GM12878 (cell line): ENCODE results near the gene DIDO1. TPM values are rescaled to one million over a fixed set of nuclear protein-coding genes. Genes with fewer than 3 reads are reported as not detected.

Experiments used
- ATAC-seq: fragments of 200-7000 bp; cut with Tn5 transposase; 3 replicates; pipeline ENCODE4 v1.9.1; 2020; ENCODE audit warnings: mild to moderate bottlenecking, moderate library complexity
- BruUV-seq: library from RNA; stranded (reverse); fragments of 400-500 nt; replicated peaks from 2 replicates; lab custom pipeline; 2021; lab: Mats Ljungman, UMichigan
- CTCF ChIA-PET: fragments of 300-600 bp; sonication (Branson Sonifier 250); formaldehyde crosslinking; extraction: SDS; loops from one replicate; lab custom pipeline; 2021; ENCODE audit warnings: inconsistent platforms; lab: Yijun Ruan, JAX
- POLR2A ChIA-PET: fragments of 350-600 bp; formaldehyde crosslinking; extraction: SDS; loops from one replicate; lab custom pipeline; 2021; ENCODE audit warnings: inconsistent platforms; lab: Charles Lee
- RAD21 ChIA-PET: fragments of 300-600 bp; sonication (Branson Sonifier 250); formaldehyde crosslinking; loops from one replicate; lab custom pipeline; 2023; ENCODE audit warnings: antibody characterized with exemption; ENCODE audit not compliant: unreplicated experiment; lab: Charles Lee
- SMC1A ChIA-PET: fragments of 300-600 bp; sonication (Branson Sonifier 250); formaldehyde crosslinking; loops from one replicate; lab custom pipeline; 2023; ENCODE audit not compliant: unreplicated experiment, uncharacterized antibody; lab: Charles Lee
- DNase-seq: peaks from one replicate; pipeline ENCODE4 v3.0.0-alpha.2; 2011; ENCODE audit warnings: low read depth, low spot score
- FAIRE-seq: peaks from 3 replicates; lab custom pipeline; 2011; peaks lifted over from hg19 to GRCh38; lab: Jason Lieb, UNC
- H2AFZ ChIP-seq: 2 replicates; pipeline ENCODE4 v1.6.0; 2011; ENCODE audit warnings: low read depth, low read length, control low read depth; ENCODE audit not compliant: control insufficient read depth
- H3K27ac ChIP-seq: 2 replicates; pipeline ENCODE4 v1.5.1; 2011; ENCODE audit warnings: control low read depth; ENCODE audit not compliant: control insufficient read depth, insufficient read depth
- H3K27me3 ChIP-seq, 2 experiments: replicated peaks in 1 of 2; 2 replicates each; pipeline versions ENCODE4 v1.6.0 to v1.6.1; 2011; ENCODE audit warnings: low read length in 1 of 2; ENCODE audit not compliant: control insufficient read depth in 2 of 2, insufficient read depth in 2 of 2
- H3K36me3 ChIP-seq, 2 experiments: 2 replicates each; pipeline ENCODE4 v1.5.1; 2011; ENCODE audit warnings: low read length in 1 of 2; ENCODE audit not compliant: control insufficient read depth in 2 of 2, insufficient read depth in 2 of 2
- H3K4me1 ChIP-seq: 2 replicates; pipeline ENCODE4 v1.6.1; 2011; ENCODE audit warnings: mild to moderate bottlenecking, low read length, moderate library complexity, mixed read lengths; ENCODE audit not compliant: control insufficient read depth, insufficient read depth
- H3K4me2 ChIP-seq: 2 replicates; pipeline ENCODE4 v1.6.0; 2011; ENCODE audit warnings: control low read depth; ENCODE audit not compliant: control insufficient read depth, insufficient read depth
- H3K4me3 ChIP-seq: fragments of 200-600 bp; sonication (generic); 2 replicates; pipeline ENCODE4 v1.5.1; 2016
- H3K79me2 ChIP-seq: 2 replicates; pipeline ENCODE4 v1.6.0; 2011; ENCODE audit warnings: low read length; ENCODE audit not compliant: control insufficient read depth, insufficient read depth
- H3K9ac ChIP-seq: 2 replicates; pipeline ENCODE4 v1.8.0; 2011; ENCODE audit warnings: low read length, control low read depth, mixed read lengths; ENCODE audit not compliant: control insufficient read depth, insufficient read depth
- H3K9me3 ChIP-seq: replicated peaks from 3 replicates; pipeline ENCODE4 v1.5.1; 2011; ENCODE audit warnings: mild to moderate bottlenecking, low read length; ENCODE audit not compliant: control insufficient read depth, insufficient read depth
- H4K20me1 ChIP-seq: 2 replicates; pipeline ENCODE4 v1.6.0; 2011; ENCODE audit not compliant: control insufficient read depth, insufficient read depth
- DPF2 ChIP-seq: fragments of 450-650 bp; IDR thresholded peaks from 2 replicates; pipeline ENCODE4 v1.6.1; 2017; ENCODE audit warnings: mild to moderate bottlenecking
- GATAD2B ChIP-seq: fragments of 450-650 bp; conservative IDR thresholded peaks from 2 replicates; pipeline ENCODE4 v1.6.1; 2017; ENCODE audit warnings: low read depth, mild to moderate bottlenecking, moderate library complexity
- JUND ChIP-seq: IDR thresholded peaks from 2 replicates; pipeline ENCODE4 v1.6.1; 2012; ENCODE audit warnings: low read depth, mild to moderate bottlenecking, low read length, improper control_type of control experiment, moderate library complexity
- MTA2 ChIP-seq: fragments of 450-650 bp; IDR thresholded peaks from 2 replicates; pipeline ENCODE4 v1.6.1; 2016; ENCODE audit warnings: low read depth, mild to moderate bottlenecking, moderate library complexity
- PBX3 ChIP-seq: IDR thresholded peaks from 2 replicates; pipeline ENCODE4 v1.6.1; 2011; ENCODE audit warnings: mild to moderate bottlenecking, low read depth, low read length, moderate library complexity; ENCODE audit not compliant: insufficient replicate concordance
- PRDM15 ChIP-seq: fragments of 450-650 bp; formaldehyde crosslinking; IDR thresholded peaks from 2 replicates; pipeline ENCODE4 v1.4.0; 2020; ENCODE audit warnings: mild to moderate bottlenecking, moderate library complexity
- ZBTB40 ChIP-seq: fragments of 450-650 bp; IDR thresholded peaks from 2 replicates; pipeline ENCODE4 v1.6.1; 2016; ENCODE audit warnings: mild to moderate bottlenecking, moderate library complexity, borderline replicate concordance
- WGBS: methylation state at CpG from one replicate; pipeline ENCODE4 v1.1.6; 2016; ENCODE audit warnings: low lambda C conversion rate; ENCODE audit not compliant: insufficient replicate concordance, insufficient coverage; ENCODE audit errors: missing lambda C conversion rate; 5-methylcytosine and 5-hydroxymethylcytosine counted together
- in situ Hi-C: fragments of 300-500 bp; cut with MboI; formaldehyde crosslinking; loops from 9 replicates; pipeline ENCODE4 v1.14.3; 2018; ENCODE audit warnings: mixed read lengths
- intact Hi-C: fragments of 100-400 bp; cut with micrococcal nuclease; formaldehyde crosslinking; loops from one replicate; pipeline ENCODE4 v1.14.2; 2022; ENCODE audit not compliant: unreplicated experiment
- polyA plus RNA-seq, 11 experiments: library from polyadenylated mRNA; depleted of rRNA in 4 of 11; unstranded in 6 of 11; stranded (reverse) in 5 of 11; fragments of >200 nt; fragmentation: Nextera tagmentation in 4 of 11; fragmentation: Illumina TruSeq in 1 of 11; extraction: Ambion mirVana in 4 of 11; extraction: Trizol in 1 of 11; gene quantifications; 1 replicate in 1 of 11; 2 replicates in 10 of 11; pipeline versions ENCODE4 v1.2.1 to v1.2.3, GENCODE V29; 2011 to 2016; ENCODE audit warnings: inconsistent platforms in 2 of 11, missing spikeins in 2 of 11, low read depth in 1 of 11
- total RNA-seq, 4 experiments: library from RNA; depleted of rRNA in 3 of 4; stranded (reverse); fragments of >200 nt in 3 of 4; fragmentation: Illumina TruSeq in 1 of 4; extraction: Trizol in 1 of 4; gene quantifications; 2 replicates each; pipeline versions ENCODE4 v1.2.1 to v1.2.3, GENCODE V29; 2013 to 2021

Gene DIDO1
- total and polyA plus RNA-seq, 10 of the 15 experiments (the other 5 are each of a cell fraction or from before 2014, with no cell fraction given): 5.5 to 56.4 (median 38.4) TPM

- TF ChIP-seq ZBTB40: no peak
- no peak for TF ChIP-seq PBX3
These were observed 49.0 kb upstream of the DIDO1 start (continued) for GRCh38 chr20:62975251-62975760.

GRCh38 chr20:62972845-62973745 is 46.8 kb upstream of the DIDO1 start:
- no peak overlapping the region for H3K4me3 ChIP-seq
- H4K20me1 ChIP-seq: no peaks in the 10 kb centered on the region
- peak overlapping the region; percentile 59 for H3K4me2 ChIP-seq
- WGBS: 40% methylated on average over 35 of the region's 48 CpGs
- intact Hi-C loops: loop anchor here (1.0 to 2.0 kb wide), 2 partner anchors 36 to 204 kb away; no protein-coding TSS in a partner anchor
- H3K4me1 ChIP-seq: peaks cover 21% of the 10 kb centered on the region
- in situ Hi-C loops: no loop called here
- H3K27me3 ChIP-seq: peaks cover 0 to 6% of the 10 kb centered on the region in 2 experiments; a peak in 2 of 4 replicates
- no peak for FAIRE-seq
- no peaks in the 10 kb centered on the region for H3K9me3 ChIP-seq
- no TSS peak for BruUV-seq
- ATAC-seq: no peak
- peak overlapping the region; percentile 34 for H2AFZ ChIP-seq
- H3K36me3 ChIP-seq: no peaks in the 10 kb centered on the region
- ChIA-PET RAD21 (interaction anchor here (0.6 to 1.4 kb wide), 18 partner anchors 8 to 250 kb away, joined by 3 to 16 read pairs (median 4); partner anchors contain the start of genes GID8, SLC17A9, TCFL5 and YTHDF1), CTCF (interaction anchor here (0.6 to 1.6 kb wide), 18 partner anchors 8 to 241 kb away, joined by 3 to 9 read pairs (median 3); partner anchors contain the start of gene SLC17A9), SMC1A (interaction anchor here (0.6 to 1.7 kb wide), 8 partner anchors 19 to 208 kb away, joined by 4 to 15 read pairs (median 6); no protein-coding TSS in a partner anchor), POLR2A (interaction anchor here (0.6 to 1.8 kb wide), 5 partner anchors 19 to 71 kb away, joined by 3 to 13 read pairs (median 3); no protein-coding TSS in a partner anchor)
- DNase-seq: no peak
- no peaks in the 10 kb centered on the region for H3K79me2 ChIP-seq
- H3K9ac ChIP-seq: no peak overlapping the region
- no peak overlapping the region for H3K27ac ChIP-seq
- TF ChIP-seq MTA2 (no peak), DPF2 (0 out of 2 replicates have a peak, but pooled peaks have one; percentile 4), JUND (no peak), GATAD2B (0 out of 2 replicates have a peak, but pooled peaks have one; percentile 6), PRDM15 (CRISPR knock-in tag) (no peak)
